Keratinocyte (primary cell): Measurements from ENCODE around the gene CDK13.

Experiments
- CTCF ChIP-seq, 3 experiments: IDR thresholded peaks in 1 of 3; conservative IDR thresholded peaks in 1 of 3; optimal IDR thresholded peaks in 1 of 3; 2 replicates in 2 of 3; 3 replicates in 1 of 3; pipeline versions ENCODE3 to v1.5.1; 2011; ENCODE audit warnings: low read length in 3 of 3, mild to moderate bottlenecking in 3 of 3, moderate library complexity in 2 of 3, control low read depth in 1 of 3, inconsistent platforms in 1 of 3; ENCODE audit not compliant: insufficient read depth in 2 of 3; ENCODE audit errors: extremely low read depth in 1 of 3
- EZH2 ChIP-seq: IDR thresholded peaks from one replicate; pipeline ENCODE4 v1.6.1; 2012; ENCODE audit warnings: inconsistent platforms, mild to moderate bottlenecking, low read length, moderate library complexity

- no peak for TF ChIP-seq CTCF (optimal IDR thresholded peaks at IDR 0.05 in 1 of 3, IDR thresholded peaks at IDR 0.05 in 1 of 3, conservative IDR thresholded peaks at IDR 0.05 in 1 of 3; ENCODE audit: extremely low read depth in 1 of 3, insufficient read depth in 2 of 3, low read length in 3 of 3)
- no peak for TF ChIP-seq EZH2
Measured at GRCh38 chr7:39967406-39968161, 17.5 kb downstream of the CDK13 start.
